Motor neuron (in vitro differentiated cells): ENCODE results near the gene DGKD. TPM values are rescaled to one million over a fixed set of nuclear protein-coding genes. Genes with fewer than 3 reads are reported as not detected.
A peak's percentile ranks its signal among the peaks of the same experiment; 100 is the strongest.

Experiments used
- ATAC-seq, 8 experiments: fragments of 200-7000 bp; cut with Tn5 transposase; replicated peaks in 6 of 8; 2 replicates each; pipeline ENCODE4 v1.8.0; 2021; ENCODE audit warnings: mild to moderate bottlenecking in 8 of 8, moderate library complexity in 8 of 8
- H3K27ac ChIP-seq, 2 donors: fragments of 250-450 bp; sonication (Bioruptor Pico); 2 replicates each; pipeline ENCODE4 v1.9.0; 2021; ENCODE audit warnings: antibody characterized with exemption in 2 of 2, mild to moderate bottlenecking in 2 of 2, moderate library complexity in 1 of 2
- H3K4me1 ChIP-seq, 2 donors: fragments of 250-450 bp; sonication (Bioruptor Pico); replicated peaks in 1 of 2; 2 replicates each; pipeline ENCODE4 v1.6.1; 2021; ENCODE audit warnings: antibody characterized with exemption in 2 of 2, mild to moderate bottlenecking in 2 of 2, moderate library complexity in 1 of 2
- H3K4me3 ChIP-seq, 5 donors: fragments of 250-450 bp; sonication (Bioruptor Pico); 2 replicates each; pipeline ENCODE4 v1.9.0; 2021; ENCODE audit warnings: antibody characterized with exemption in 5 of 5, mild to moderate bottlenecking in 5 of 5, moderate library complexity in 4 of 5
- WGBS, 10 experiments: fragments of 450-650 bp; shearing (Covaris generic); methylation state at CpG; one replicate each; pipeline ENCODE4 v1.0.0; 2022; 5-methylcytosine and 5-hydroxymethylcytosine counted together
- in situ Hi-C, 9 experiments: fragments of 400-800 bp; cut with MboI; loops; one replicate each; pipeline ENCODE4 v1.15.0; 2021; ENCODE audit warnings: low sequenced_read_pairs in 9 of 9, low pct_unique_long_range_greater_than_20kb in 2 of 9; ENCODE audit not compliant: unreplicated experiment in 9 of 9
- total RNA-seq, 8 experiments: library from RNA; unstranded; fragments of 300-600 nt; gene quantifications; 2 replicates each; pipeline versions ENCODE4 v1.2.3 to v1.2.4, GENCODE V29; 2022

DGKD gene
- total RNA-seq, 8 experiments from 2014 or later = 11.0 to 40.8 (median 22.3) TPM

DNA sequence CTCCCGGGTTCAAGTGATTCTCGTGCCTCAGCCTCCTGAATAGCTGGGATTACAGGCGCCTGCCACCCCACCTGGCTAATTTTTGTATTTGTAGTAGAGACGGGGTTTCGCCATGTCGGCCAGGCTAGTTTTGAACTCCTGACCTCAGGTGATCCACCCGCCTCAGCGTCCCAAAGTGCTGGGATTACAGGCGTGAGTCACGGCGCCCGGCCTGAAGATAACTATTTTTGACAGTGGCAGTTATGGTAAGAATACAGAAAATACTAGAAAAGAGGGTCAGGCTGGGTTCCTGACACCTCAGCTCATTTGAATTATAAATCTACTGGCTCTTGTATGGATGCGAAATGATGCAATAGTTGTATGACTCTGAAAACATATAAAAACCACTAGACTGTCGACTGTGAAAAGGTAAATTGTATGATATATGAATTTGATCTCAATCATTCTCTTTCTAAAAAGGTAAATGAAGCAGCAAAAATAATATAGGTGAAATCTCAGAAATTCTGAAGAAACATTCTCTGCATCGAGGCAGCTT lies 11.1 kb upstream of the DGKD start:
- H3K4me1 ChIP-seq = no peaks in the 10 kb centered on the region
- no peak overlapping the region for H3K27ac ChIP-seq
- no peak overlapping the region for H3K4me3 ChIP-seq
- in situ Hi-C loops = no loop called here
- WGBS, 10 experiments = 58 to 93% (median 83%) methylated on average over 3 to 11 of the region's 15 CpGs
- peak in 1 of 8 experiments; percentile 32 for ATAC-seq

DNA sequence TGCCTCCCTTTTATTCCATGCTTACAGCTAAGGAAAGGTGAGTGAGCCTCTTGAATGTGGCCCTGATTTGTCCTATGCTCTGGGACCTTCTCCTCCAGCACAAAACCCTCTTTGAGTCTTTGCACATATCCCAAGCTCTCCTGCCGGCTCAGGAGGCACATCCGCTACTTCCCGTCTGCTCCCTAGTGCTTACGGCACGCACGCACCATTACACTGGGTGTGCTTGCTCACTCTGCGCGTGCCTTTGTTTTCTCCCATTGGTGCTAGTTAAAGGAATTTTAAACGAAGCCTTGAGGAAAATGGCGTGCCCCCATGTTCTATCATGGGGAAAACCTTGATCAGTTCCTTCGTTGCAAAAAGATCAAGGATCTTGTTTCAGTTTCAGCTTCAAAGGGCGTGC lies 7.9 kb upstream of the DGKD start:
- no peak for ATAC-seq
- 80 to 100% (median 91%) methylated on average over 1 to 12 of the region's 12 CpGs; no CpG with 5 or more reads in 1 of the 10 experiments for WGBS, 10 experiments
- Histone ChIP-seq H3K27ac (no peak overlapping the region), H3K4me3 (no peak overlapping the region), H3K4me1 (peaks cover 12 to 13% of the 10 kb centered on the region in 2 donors)
- in situ Hi-C loops = no loop called here

DNA sequence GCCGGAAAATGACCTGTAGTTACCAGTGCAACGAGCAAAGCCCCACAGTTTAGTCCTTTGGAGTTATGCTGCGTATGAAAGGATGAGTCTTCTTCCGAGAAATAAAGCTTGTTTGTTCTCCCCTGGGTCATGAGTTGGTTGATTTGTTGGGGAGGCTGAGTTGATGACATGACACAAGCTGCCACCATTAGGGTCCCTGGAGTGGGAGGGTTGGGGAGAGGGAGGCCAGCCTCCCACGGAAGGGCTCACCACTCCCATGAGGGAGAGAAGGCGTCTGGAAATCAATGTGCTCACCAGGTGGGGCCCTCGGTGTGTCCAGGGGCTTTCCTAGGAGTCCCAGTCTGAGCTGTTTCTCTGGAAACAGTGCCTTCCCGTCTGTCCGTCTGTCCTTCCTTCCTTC lies 7.4 kb upstream of the DGKD start:
- no peak overlapping the region for H3K27ac ChIP-seq
- in situ Hi-C loops = no loop called here
- peaks cover 13 to 15% of the 10 kb centered on the region in 2 donors for H3K4me1 ChIP-seq
- no peak for ATAC-seq
- no peak overlapping the region for H3K4me3 ChIP-seq
- 77 to 100% (median 90%) methylated on average over 1 to 4 of the region's 9 CpGs; no CpG with 5 or more reads in 1 of the 10 experiments for WGBS, 10 experiments

DNA sequence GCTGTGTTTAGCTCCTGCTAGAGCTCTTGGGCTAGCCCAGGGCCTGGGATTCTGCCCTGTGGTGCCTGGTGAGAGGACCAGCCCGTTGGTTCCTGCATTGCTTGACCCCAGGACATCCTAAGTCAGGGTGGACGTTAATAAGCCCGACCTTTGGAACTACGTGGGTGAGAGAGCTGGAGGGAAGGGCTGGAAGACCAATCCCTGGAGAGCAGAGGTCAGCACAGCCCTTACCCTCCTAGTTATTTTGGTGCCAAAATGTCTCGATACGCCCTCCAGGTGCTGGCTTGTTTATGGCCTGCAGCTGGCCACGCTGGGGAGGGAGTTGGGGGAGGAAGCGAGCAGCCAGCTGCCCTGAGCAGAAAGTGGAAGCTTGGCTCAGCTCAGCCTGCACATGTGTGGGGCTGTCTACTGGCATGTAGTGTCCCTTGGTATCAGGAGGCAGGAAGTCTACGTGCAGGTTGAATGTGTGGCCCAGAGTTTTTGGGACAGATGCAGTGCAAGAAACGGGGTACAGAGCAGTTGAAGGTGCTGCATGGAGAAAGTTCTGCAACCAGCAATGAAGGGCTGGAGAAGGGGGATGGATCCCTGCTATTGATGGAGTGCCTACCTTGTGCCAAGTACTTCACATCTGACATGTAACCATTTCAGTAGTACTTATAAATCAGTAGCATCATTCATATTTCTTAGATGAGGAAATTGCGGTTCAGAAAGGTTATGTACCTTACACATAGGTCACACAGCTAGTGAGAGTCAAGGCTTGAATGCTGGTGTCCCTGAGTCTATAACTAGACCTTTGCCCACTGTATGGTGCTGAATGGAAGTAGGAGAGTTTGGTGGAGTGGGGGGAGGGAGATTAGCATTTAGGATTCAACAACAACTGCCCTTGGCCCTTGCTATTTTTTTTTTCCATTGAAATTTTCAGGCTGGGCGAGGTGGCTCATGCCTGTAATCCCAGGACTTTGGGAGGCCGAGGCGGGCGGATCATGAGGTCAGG lies 5.0 kb upstream of the DGKD start:
- no peak overlapping the region for H3K4me3 ChIP-seq

DNA sequence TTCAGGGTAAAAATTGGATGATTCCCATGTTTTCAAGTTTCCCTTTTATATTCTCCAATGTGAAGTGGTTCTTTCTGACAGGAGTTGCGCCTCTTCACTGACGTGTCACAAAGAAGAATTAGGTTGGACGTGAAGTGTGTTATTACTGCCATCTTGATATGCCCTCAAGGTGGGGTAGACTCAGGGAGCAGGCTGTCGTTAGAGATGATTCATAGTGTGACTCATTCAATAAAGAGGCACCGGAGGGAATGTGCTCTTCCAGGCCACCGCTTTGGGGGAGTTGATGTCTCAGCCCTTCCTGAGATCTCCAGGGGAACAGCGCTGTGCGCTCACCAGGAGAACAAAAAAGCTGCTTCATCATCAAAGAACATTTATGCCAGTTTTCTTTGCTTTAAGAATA lies 3.6 kb upstream of the DGKD start:
- H3K27ac ChIP-seq = no peak overlapping the region

More for the DNA sequence above, 5.0 kb upstream of the DGKD start:
- Histone ChIP-seq H3K4me1 (peaks cover 19 to 23% of the 10 kb centered on the region in 2 donors), H3K27ac (no peak overlapping the region)
- 17 to 84% (median 70%) methylated on average over 3 to 11 of the region's 15 CpGs; no CpG with 5 or more reads in 3 of the 10 experiments for WGBS, 10 experiments
- in situ Hi-C loops = no loop called here
- ATAC-seq = peak in 3 of 8 experiments; percentile 7 to 75 (median 69)

DNA sequence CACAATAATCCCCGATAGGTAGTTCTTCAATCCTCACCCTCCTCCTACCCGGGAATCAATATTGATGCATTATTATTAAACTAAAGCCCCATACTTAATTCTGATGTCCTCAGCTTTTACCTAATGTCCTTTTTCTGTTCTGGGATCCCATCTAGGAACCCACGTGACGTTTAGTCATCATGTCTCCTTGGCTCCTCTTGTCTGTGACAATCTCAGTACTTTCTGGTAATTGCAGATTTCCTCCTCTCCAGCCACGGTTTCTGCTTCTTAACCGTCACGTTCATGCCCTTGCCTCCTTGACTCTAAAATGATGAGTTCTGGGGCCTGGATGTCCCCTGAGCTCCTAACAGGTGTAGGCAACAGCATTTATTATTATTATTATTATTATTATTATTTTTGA lies 2.9 kb upstream of the DGKD start:
- H3K4me1 ChIP-seq = peaks cover 24 to 27% of the 10 kb centered on the region in 2 donors
- in situ Hi-C loops = no loop called here
- H3K27ac ChIP-seq = no peak overlapping the region
- WGBS, 10 experiments = 64 to 100% (median 89%) methylated on average over 1 to 6 of the region's 7 CpGs
- no peak overlapping the region for H3K4me3 ChIP-seq
- ATAC-seq = no peak

More for the DNA sequence above, 3.6 kb upstream of the DGKD start:
- no peak overlapping the region for H3K4me3 ChIP-seq
- 0 to 60% (median 23%) methylated on average over 1 to 8 of the region's 8 CpGs for WGBS, 10 experiments
- peak; percentile 7 to 87 (median 84) for ATAC-seq
- H3K4me1 ChIP-seq = peaks cover 24 to 27% of the 10 kb centered on the region in 2 donors
- in situ Hi-C loops = no loop called here

DNA sequence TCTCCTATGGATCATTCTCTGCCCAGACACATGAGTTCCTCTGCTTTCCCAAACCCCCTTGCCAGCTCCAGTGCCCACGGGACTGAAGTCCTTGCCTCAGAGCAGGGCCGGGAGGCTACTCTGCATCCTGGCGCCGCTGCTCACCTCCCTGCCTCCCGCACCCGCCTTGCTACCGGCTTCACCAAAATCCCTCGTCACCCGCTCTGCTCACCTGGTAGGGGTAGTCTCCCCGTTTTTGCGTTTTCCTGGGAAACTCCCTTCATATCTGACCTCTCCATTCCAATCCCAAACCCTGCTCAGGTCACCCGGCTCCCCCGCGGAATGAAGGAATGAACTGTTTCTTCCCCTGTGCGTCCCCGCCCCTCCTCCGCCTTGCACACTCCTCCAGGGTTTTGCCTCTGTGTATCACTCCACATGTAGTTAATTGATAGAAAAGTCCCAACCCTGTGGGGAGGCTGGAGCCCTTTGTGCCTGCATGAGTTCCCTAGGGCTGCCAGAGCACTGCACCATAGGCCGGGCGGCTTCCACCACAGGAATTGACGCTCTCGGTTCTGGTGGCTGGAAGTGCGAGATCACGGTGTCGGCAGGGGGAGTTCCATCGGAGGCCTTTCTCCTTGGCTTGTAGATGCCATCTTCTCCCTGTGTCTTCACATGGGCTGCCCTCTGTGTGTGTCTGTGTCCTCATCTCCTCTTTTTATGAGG lies 2.0 kb upstream of the DGKD start:
- no peak overlapping the region for H3K27ac ChIP-seq
- peaks cover 24 to 27% of the 10 kb centered on the region in 2 donors for H3K4me1 ChIP-seq
- no peak for ATAC-seq
- no peak overlapping the region for H3K4me3 ChIP-seq
- in situ Hi-C loops = no loop called here
- 90 to 100% (median 96%) methylated on average over 2 to 5 of the region's 25 CpGs; no CpG with 5 or more reads in 7 of the 10 experiments for WGBS, 10 experiments

DNA sequence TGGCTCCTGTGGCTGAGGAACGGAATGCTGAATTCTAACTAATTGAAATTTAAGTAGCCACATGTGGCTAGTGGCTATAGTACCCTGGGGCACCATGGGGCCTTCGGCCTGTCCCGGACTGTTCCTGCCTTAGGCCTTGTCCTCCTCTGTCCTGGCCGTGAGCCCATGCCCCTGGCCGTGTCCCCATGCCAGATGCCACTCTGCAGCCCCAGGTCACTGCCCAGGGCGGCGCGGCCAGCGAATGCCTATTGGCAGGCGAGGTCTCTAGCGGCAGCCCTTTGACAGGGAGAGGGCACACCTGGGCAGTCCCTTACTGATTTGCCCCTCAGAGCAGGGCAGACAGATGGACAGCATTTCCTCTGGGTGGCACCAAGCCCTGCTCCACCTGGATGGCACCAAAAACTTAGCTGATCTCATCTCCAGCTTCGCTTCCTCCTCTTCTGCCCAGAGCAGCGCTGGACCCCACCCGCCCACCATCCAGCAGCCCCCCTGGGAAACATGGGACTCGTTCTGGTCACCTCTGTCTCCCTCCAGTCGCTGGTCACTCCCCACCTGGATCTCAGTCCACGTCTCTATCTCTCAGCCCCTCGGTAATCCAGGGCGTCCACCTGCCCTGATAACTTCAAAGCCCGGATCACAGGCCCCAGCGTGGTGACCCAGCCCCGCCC lies 1.1 kb upstream of the DGKD start:
- ATAC-seq = no peak
- in situ Hi-C loops = no loop called here
- Histone ChIP-seq H3K27ac (no peak overlapping the region), H3K4me1 (peaks cover 24 to 27% of the 10 kb centered on the region in 2 donors), H3K4me3 (peak overlapping the region in 3 of 5 donors; percentile 66 to 100 (median 89))
- 80 to 100% (median 92%) methylated on average over 2 to 9 of the region's 22 CpGs; no CpG with 5 or more reads in 5 of the 10 experiments for WGBS, 10 experiments

DNA sequence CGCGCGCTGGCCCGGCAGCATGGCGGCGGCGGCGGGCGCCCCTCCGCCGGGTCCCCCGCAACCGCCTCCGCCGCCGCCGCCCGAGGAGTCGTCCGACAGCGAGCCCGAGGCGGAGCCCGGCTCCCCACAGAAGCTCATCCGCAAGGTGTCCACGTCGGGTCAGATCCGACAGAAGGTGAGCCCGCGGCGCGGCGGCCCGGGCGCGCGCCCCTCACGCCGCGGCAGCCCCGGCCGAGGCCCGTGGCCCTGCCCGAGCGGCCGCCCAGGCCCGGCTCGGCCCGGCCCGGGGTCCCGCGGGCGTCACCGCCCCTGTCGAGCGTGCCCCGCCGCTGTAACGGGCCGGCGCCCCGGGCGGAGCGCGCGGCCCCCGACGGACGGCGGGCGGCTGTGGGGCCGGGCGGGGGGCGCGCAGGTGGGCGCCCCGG lies 218 bp downstream of the DGKD start:
- Histone ChIP-seq H3K4me1 (peaks cover 24 to 27% of the 10 kb centered on the region in 2 donors), H3K27ac (no peak overlapping the region), H3K4me3 (peak overlapping the region; percentile 66 to 100 (median 90))
- 0% methylated on average over 2 of the region's 77 CpGs; no CpG with 5 or more reads in 9 of the 10 experiments for whole genome bisulfite sequencing, 10 experiments
- in situ Hi-C loops = no loop called here
- ATAC-seq = peak; percentile 7 to 43 (median 38)

DNA sequence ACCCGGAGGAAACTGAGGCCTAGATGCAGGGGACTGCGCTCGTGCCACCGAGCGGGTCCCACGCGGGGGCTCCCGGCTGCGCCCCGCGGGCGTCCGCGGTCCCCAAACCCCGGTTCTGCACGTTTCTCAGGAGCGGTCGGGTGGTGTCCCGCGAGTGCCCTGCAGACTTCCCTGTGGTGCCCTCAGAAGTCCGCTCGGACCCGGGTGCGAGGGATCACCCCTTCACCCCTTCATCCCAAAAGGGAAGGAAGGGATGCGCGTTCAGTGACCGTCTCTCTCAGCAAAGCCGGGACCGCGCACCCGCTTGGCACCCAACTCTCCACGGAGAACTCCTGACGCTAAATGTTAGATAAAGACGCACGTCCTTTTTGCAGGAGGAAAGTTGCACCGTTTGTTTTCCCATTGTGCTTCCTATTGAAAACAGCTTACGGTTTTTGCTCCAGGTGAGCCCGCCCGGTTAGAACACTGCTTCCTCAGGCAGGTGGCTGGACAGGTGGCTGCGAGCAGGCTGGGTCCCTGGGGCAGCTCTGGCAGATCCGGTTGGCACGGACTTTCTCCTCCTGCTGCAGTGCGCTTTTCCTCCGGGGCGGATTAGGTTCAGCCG lies 779 bp downstream of the DGKD start:
- in situ Hi-C loops = no loop called here
- 0 to 63% (median 3%) methylated on average over 1 to 13 of the region's 46 CpGs; no CpG with 5 or more reads in 3 of the 10 experiments for WGBS, 10 experiments

DNA sequence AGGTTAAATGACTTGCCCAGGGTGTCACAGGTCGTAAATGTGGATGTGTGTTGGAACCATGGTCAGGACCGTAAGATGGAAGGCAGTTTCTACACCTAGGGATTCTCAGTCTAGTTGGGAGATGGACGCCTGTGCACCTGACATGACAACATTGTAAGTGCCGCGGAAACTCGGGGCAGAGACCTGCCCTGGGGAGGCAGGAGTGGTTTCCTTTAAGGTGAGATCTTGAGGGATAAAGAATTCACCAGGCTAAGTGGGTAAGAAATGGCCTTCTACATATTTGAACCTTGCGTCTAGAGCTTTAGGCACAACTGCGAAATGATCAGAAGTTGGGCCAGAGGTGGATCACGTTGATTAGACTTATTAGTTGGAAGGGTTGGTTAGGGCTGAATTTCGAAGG lies 1.6 kb downstream of the DGKD start:
- Histone ChIP-seq H3K27ac (no peak overlapping the region), H3K4me1 (peaks cover 17 to 19% of the 10 kb centered on the region in 2 donors), H3K4me3 (peak overlapping the region in 2 of 5 donors; percentile 89 to 100)
- 75 to 100% (median 95%) methylated on average over 1 to 10 of the region's 10 CpGs; no CpG with 5 or more reads in 1 of the 10 experiments for WGBS, 10 experiments
- in situ Hi-C loops = no loop called here
- ATAC-seq = no peak

More for the DNA sequence above, 779 bp downstream of the DGKD start:
- ATAC-seq = peak in 3 of 8 experiments; percentile 1
- H3K4me3 ChIP-seq = peak overlapping the region; percentile 66 to 100 (median 90)
- peaks cover 24 to 27% of the 10 kb centered on the region in 2 donors for H3K4me1 ChIP-seq
- H3K27ac ChIP-seq = no peak overlapping the region
